HEK293 (cell line): Measurements from ENCODE around the gene PLIN4.
A peak's percentile ranks its signal among the peaks of the same experiment; 100 is the strongest.

Experiments
- CTCF ChIA-PET: fragments of 350-600 bp; formaldehyde crosslinking; extraction: SDS; loops from one replicate; lab custom pipeline; 2021; ENCODE audit warnings: antibody characterized with exemption; lab: Yijun Ruan, JAX
- POLR2A ChIA-PET: fragments of 300-600 bp; formaldehyde crosslinking; extraction: SDS; loops from one replicate; lab custom pipeline; 2020; ENCODE audit warnings: antibody characterized with exemption, inconsistent platforms; lab: Yijun Ruan, JAX
- H3K27ac ChIP-seq: fragments of 200-500 bp; sonication (Bioruptor generic); 2 replicates; pipeline ENCODE4 v1.5.1; 2014; ENCODE audit warnings: low read depth, low read length, control low read depth, inconsistent platforms; ENCODE audit errors: extremely low read depth
- H3K36me3 ChIP-seq, 2 experiments: fragments of 200-500 bp in 1 of 2; sonication (Bioruptor generic) in 1 of 2; 1 replicate in 1 of 2; 2 replicates in 1 of 2; pipeline ENCODE4 v1.5.1; 2014 to 2017; ENCODE audit warnings: inconsistent platforms in 2 of 2, low read length in 2 of 2; ENCODE audit not compliant: control insufficient read depth in 2 of 2, insufficient read depth in 1 of 2
- H3K4me1 ChIP-seq: fragments of 200-500 bp; sonication (Bioruptor generic); 2 replicates; pipeline ENCODE4 v1.5.1; 2014; ENCODE audit warnings: mild to moderate bottlenecking, low read length, inconsistent platforms; ENCODE audit not compliant: control insufficient read depth, insufficient read depth
- H3K4me3 ChIP-seq: 2 replicates; pipeline ENCODE4 v1.5.1; 2011; ENCODE audit warnings: low read depth, mild to moderate bottlenecking, control low read depth, low read length, moderate library complexity
- H3K9me3 ChIP-seq: fragments of 200-500 bp; sonication (Bioruptor generic); 2 replicates; pipeline ENCODE4 v1.5.1; 2014; ENCODE audit warnings: low read depth, low read length, inconsistent platforms; ENCODE audit not compliant: control insufficient read depth, insufficient read depth
- BCL11A ChIP-seq: fragments of 450-650 bp; formaldehyde crosslinking; IDR thresholded peaks from 2 replicates; pipeline ENCODE4 v1.5.1; 2016; ENCODE audit warnings: low read depth, missing biosample characterization, missing genetic modification characterization
- GLIS1 ChIP-seq: fragments of 450-650 bp; formaldehyde crosslinking; IDR thresholded peaks from 2 replicates; pipeline ENCODE4 v1.5.1; 2016; ENCODE audit warnings: missing biosample characterization, missing genetic modification characterization
- GLIS2 ChIP-seq: fragments of 450-650 bp; formaldehyde crosslinking; IDR thresholded peaks from 2 replicates; pipeline ENCODE4 v1.5.1; 2016; ENCODE audit warnings: missing biosample characterization, missing genetic modification characterization
- SCRT1 ChIP-seq: fragments of 450-650 bp; formaldehyde crosslinking; IDR thresholded peaks from 2 replicates; pipeline ENCODE4 v1.5.1; 2016; ENCODE audit warnings: missing biosample characterization, missing genetic modification characterization, borderline replicate concordance
- SCRT2 ChIP-seq: fragments of 450-650 bp; formaldehyde crosslinking; IDR thresholded peaks from 2 replicates; pipeline ENCODE4 v1.5.1; 2016; ENCODE audit warnings: missing biosample characterization, missing genetic modification characterization
- ZEB2 ChIP-seq: fragments of 450-650 bp; formaldehyde crosslinking; IDR thresholded peaks from 2 replicates; pipeline ENCODE4 v1.5.1; 2016; ENCODE audit warnings: missing biosample characterization, missing genetic modification characterization
- ZIC2 ChIP-seq: fragments of 450-650 bp; formaldehyde crosslinking; IDR thresholded peaks from 2 replicates; pipeline ENCODE4 v1.5.1; 2016; ENCODE audit warnings: missing biosample characterization, missing genetic modification characterization
- ZNF19 ChIP-seq: fragments of 450-650 bp; formaldehyde crosslinking; IDR thresholded peaks from 2 replicates; pipeline ENCODE4; 2016; ENCODE audit warnings: missing biosample characterization, missing genetic modification characterization, low read depth
- ZNF354C ChIP-seq: fragments of 450-650 bp; formaldehyde crosslinking; IDR thresholded peaks from 2 replicates; pipeline ENCODE4 v1.5.1; 2016; ENCODE audit warnings: missing biosample characterization, missing genetic modification characterization, low read depth, borderline replicate concordance
- ZNF37A ChIP-seq: fragments of 450-650 bp; IDR thresholded peaks from 2 replicates; pipeline ENCODE4 v1.5.1; 2018; ENCODE audit warnings: missing biosample characterization, missing genetic modification characterization
- ZNF501 ChIP-seq: fragments of 450-650 bp; formaldehyde crosslinking; IDR thresholded peaks from 2 replicates; pipeline ENCODE4 v1.5.1; 2016; ENCODE audit warnings: missing biosample characterization, missing genetic modification characterization
- ZNF585B ChIP-seq: fragments of 450-650 bp; formaldehyde crosslinking; IDR thresholded peaks from 2 replicates; pipeline ENCODE4 v1.5.1; 2016; ENCODE audit warnings: missing biosample characterization, missing genetic modification characterization
- ZNF747 ChIP-seq: fragments of 450-650 bp; formaldehyde crosslinking; IDR thresholded peaks from 2 replicates; pipeline ENCODE4 v1.5.1; 2016; ENCODE audit warnings: missing biosample characterization, missing genetic modification characterization
- TF ChIP-seq, protein P1 (sequence below): fragments of 450-650 bp; formaldehyde crosslinking; IDR thresholded peaks from 2 replicates; pipeline ENCODE4 v1.5.1; 2016; ENCODE audit warnings: missing biosample characterization, missing genetic modification characterization
- TF ChIP-seq, protein P2 (sequence below): fragments of 450-650 bp; formaldehyde crosslinking; IDR thresholded peaks from 2 replicates; pipeline ENCODE4 v1.5.1; 2017; ENCODE audit warnings: missing biosample characterization, missing genetic modification characterization
- TF ChIP-seq, protein P3 (sequence below): fragments of 450-650 bp; formaldehyde crosslinking; IDR thresholded peaks from 2 replicates; pipeline ENCODE4 v1.5.1; 2016; ENCODE audit warnings: missing biosample characterization, missing genetic modification characterization

The PLIN4 gene

DNA sequence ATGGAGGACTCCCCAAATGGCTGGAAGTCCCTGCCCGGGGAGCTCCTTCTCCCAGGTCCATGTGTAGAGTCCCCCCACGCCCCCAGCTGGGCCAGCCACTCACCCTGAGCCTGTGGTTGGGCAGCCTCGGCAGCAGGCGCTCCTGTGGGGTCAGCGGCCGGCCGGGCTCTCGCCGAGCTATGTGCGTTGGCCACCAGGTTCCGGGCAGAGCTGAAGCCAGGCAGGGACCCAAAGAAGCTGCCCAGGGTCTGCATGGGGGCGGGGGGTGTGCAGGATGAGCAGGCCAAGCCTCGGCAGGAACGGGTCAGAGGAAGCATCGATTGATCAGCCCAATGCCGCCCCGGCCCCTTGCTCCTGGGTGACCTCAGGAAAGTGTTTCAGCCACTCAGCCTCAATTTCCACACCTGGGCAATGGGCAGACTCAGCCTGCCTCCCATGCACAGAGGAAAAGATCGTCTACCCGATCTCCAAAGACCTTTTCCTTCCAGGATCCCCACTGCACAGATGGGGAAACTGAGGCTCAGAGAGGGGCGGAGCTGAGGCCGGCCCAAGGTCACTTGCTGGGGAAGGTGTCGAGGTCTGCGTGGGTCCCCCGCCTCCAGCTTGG lies 732 bp downstream of the PLIN4 start:
- H3K27ac ChIP-seq: no peak overlapping the region
- no peak for TF ChIP-seq ZNF19 (tag by site-specific recombination)
- TF ChIP-seq, protein P1, sequence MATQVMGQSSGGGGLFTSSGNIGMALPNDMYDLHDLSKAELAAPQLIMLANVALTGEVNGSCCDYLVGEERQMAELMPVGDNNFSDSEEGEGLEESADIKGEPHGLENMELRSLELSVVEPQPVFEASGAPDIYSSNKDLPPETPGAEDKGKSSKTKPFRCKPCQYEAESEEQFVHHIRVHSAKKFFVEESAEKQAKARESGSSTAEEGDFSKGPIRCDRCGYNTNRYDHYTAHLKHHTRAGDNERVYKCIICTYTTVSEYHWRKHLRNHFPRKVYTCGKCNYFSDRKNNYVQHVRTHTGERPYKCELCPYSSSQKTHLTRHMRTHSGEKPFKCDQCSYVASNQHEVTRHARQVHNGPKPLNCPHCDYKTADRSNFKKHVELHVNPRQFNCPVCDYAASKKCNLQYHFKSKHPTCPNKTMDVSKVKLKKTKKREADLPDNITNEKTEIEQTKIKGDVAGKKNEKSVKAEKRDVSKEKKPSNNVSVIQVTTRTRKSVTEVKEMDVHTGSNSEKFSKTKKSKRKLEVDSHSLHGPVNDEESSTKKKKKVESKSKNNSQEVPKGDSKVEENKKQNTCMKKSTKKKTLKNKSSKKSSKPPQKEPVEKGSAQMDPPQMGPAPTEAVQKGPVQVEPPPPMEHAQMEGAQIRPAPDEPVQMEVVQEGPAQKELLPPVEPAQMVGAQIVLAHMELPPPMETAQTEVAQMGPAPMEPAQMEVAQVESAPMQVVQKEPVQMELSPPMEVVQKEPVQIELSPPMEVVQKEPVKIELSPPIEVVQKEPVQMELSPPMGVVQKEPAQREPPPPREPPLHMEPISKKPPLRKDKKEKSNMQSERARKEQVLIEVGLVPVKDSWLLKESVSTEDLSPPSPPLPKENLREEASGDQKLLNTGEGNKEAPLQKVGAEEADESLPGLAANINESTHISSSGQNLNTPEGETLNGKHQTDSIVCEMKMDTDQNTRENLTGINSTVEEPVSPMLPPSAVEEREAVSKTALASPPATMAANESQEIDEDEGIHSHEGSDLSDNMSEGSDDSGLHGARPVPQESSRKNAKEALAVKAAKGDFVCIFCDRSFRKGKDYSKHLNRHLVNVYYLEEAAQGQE (tag by site-specific recombination): no peak
- TF ChIP-seq, protein P2, sequence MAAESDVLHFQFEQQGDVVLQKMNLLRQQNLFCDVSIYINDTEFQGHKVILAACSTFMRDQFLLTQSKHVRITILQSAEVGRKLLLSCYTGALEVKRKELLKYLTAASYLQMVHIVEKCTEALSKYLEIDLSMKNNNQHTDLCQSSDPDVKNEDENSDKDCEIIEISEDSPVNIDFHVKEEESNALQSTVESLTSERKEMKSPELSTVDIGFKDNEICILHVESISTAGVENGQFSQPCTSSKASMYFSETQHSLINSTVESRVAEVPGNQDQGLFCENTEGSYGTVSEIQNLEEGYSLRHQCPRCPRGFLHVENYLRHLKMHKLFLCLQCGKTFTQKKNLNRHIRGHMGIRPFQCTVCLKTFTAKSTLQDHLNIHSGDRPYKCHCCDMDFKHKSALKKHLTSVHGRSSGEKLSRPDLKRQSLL (tag by site-specific recombination): no peak
- TF ChIP-seq SCRT1 (tag by site-specific recombination): no peak
- no peak for TF ChIP-seq SCRT2 (tag by site-specific recombination)
- no peak for TF ChIP-seq ZNF37A (tag by site-specific recombination)
- TF ChIP-seq ZNF501 (tag by site-specific recombination): no peak
- TF ChIP-seq GLIS2 (tag by site-specific recombination): no peak
- no peak for TF ChIP-seq BCL11A (tag by site-specific recombination)
- no peak for TF ChIP-seq ZNF585B
- no peaks in the 10 kb centered on the region for H3K36me3 ChIP-seq
- CTCF ChIA-PET: interaction anchor here (0.7 to 2.5 kb wide), 2 partner anchors 7 to 9 kb away, joined by 4 to 9 read pairs; no protein-coding TSS in a partner anchor
- no peaks in the 10 kb centered on the region for H3K4me1 ChIP-seq
- POLR2A ChIA-PET: no interaction called here
- H3K4me3 ChIP-seq: no peak overlapping the region
- no peaks in the 10 kb centered on the region for H3K9me3 ChIP-seq

DNA sequence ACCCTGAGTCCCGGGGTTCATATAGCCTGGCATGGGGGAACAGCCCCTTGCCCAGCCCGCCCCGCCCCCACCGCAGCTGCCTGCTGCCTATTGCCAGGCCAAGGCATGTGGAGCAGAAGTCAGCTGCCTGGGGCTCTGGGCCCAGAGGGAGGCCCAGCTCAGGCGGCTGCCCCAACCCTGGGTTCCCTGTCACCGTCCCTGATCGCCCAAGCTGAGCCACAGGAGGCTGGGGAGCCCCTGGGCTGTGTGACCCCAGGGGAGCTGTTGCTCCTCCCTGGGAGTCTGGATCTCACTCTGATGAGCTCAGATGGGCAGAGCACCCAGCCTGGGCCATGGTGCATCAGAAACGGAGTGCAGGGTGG lies 1.4 kb downstream of the PLIN4 start:
- CTCF ChIA-PET: interaction anchor here (0.7 to 2.5 kb wide), 2 partner anchors 8 to 10 kb away, joined by 4 to 9 read pairs; no protein-coding TSS in a partner anchor
- POLR2A ChIA-PET: no interaction called here
- H3K27ac ChIP-seq: no peak overlapping the region
- H3K9me3 ChIP-seq: no peaks in the 10 kb centered on the region
- TF ChIP-seq ZNF354C (tag by site-specific recombination): no peak
- peak; percentile 87 for TF ChIP-seq GLIS1 (tag by site-specific recombination)
- peak; percentile 88 for TF ChIP-seq ZIC2 (tag by site-specific recombination)
- no peak for TF ChIP-seq ZEB2 (tag by site-specific recombination)
- H3K4me1 ChIP-seq: no peaks in the 10 kb centered on the region
- H3K4me3 ChIP-seq: no peak overlapping the region
- H3K36me3 ChIP-seq: no peaks in the 10 kb centered on the region

DNA sequence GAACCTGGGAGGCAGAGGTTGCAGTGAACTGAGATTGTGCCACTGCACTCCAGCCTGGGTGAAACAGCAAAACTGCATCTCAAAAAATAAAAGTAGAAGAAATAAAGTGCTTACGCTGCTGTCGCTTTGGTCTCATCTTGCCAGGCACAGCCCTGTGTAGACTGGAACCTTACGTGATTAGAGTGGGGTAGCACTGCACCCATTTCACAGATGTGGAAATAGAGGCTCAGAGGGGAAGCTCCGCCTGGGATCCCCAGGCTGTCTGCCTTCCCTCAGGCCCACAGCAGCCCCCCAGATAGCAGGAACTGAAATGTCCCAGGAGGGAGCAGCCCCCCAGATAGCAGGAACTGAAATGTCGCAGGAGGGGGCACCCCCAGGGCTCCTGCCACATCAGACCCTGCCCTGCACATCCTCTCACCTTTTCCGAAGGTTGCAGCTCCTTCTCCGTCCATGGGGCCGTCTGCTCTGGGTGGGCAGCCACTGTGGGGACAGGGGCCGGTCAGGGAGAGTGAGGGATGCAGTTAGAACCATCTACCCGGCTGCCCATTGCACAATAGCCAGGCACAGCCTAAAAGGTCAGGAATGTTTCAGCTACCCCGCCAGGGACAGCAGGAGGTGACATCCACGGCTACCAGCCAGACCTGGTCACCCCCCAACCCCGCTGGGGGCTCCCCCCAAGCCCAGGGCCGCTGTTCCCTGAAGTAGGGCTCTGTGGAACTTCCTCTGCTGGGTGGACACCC lies 1.9 kb downstream of the PLIN4 start:
- TF ChIP-seq, protein P3, sequence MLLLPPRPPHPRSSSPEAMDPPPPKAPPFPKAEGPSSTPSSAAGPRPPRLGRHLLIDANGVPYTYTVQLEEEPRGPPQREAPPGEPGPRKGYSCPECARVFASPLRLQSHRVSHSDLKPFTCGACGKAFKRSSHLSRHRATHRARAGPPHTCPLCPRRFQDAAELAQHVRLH (tag by site-specific recombination): 0 out of 2 replicates have a peak, but pooled peaks have one; percentile 21
- TF ChIP-seq ZNF747: no peak
- H3K4me3 ChIP-seq: no peak overlapping the region
- no peak overlapping the region for H3K27ac ChIP-seq
- H3K9me3 ChIP-seq: no peaks in the 10 kb centered on the region
- no peaks in the 10 kb centered on the region for H3K36me3 ChIP-seq
- ChIA-PET POLR2A (interaction anchor here (1.1 kb wide), 1 partner anchor 9 kb away, joined by 3 read pairs; no protein-coding TSS in a partner anchor), CTCF (interaction anchor here (0.6 to 2.5 kb wide), 3 partner anchors 8 to 356 kb away, joined by 3 to 9 read pairs (median 4); no protein-coding TSS in a partner anchor)
- H3K4me1 ChIP-seq: no peaks in the 10 kb centered on the region
